HEK293 (cell line): ENCODE data around the gene PRKAG2.

Experiments
- CTCF ChIP-seq: fragments of 450-650 bp; formaldehyde crosslinking; IDR thresholded peaks from 2 replicates; pipeline ENCODE4 v1.5.1; 2016; ENCODE audit warnings: missing biosample characterization, missing genetic modification characterization
- HOXC10 ChIP-seq: sonication (generic); formaldehyde crosslinking; IDR thresholded peaks from 2 replicates; pipeline ENCODE4 v1.8.1; 2023; ENCODE audit warnings: mild to moderate bottlenecking, missing genetic modification reagents
- PATZ1 ChIP-seq: fragments of 450-650 bp; formaldehyde crosslinking; IDR thresholded peaks from 2 replicates; pipeline ENCODE4 v1.5.1; 2016; ENCODE audit warnings: missing biosample characterization, missing genetic modification characterization
- PRDM1 ChIP-seq: fragments of 450-650 bp; formaldehyde crosslinking; IDR thresholded peaks from 2 replicates; pipeline ENCODE4; 2016; ENCODE audit warnings: missing biosample characterization, missing genetic modification characterization
- ZBTB6 ChIP-seq: fragments of 450-650 bp; formaldehyde crosslinking; IDR thresholded peaks from 2 replicates; pipeline ENCODE4 v1.5.1; 2017; ENCODE audit warnings: missing biosample characterization, missing genetic modification characterization
- ZBTB7A ChIP-seq: fragments of 450-650 bp; formaldehyde crosslinking; IDR thresholded peaks from 2 replicates; pipeline ENCODE4 v1.5.1; 2016; ENCODE audit warnings: low read depth, missing biosample characterization, missing genetic modification characterization
- ZNF639 ChIP-seq: fragments of 450-650 bp; formaldehyde crosslinking; IDR thresholded peaks from 2 replicates; pipeline ENCODE4 v1.5.1; 2016; ENCODE audit warnings: missing biosample characterization, missing genetic modification characterization
- ZNF830 ChIP-seq: fragments of 450-650 bp; IDR thresholded peaks from 2 replicates; pipeline ENCODE4 v1.5.0; 2018; ENCODE audit warnings: missing biosample characterization, missing genetic modification characterization, low read depth, mild to moderate bottlenecking, moderate library complexity

DNA sequence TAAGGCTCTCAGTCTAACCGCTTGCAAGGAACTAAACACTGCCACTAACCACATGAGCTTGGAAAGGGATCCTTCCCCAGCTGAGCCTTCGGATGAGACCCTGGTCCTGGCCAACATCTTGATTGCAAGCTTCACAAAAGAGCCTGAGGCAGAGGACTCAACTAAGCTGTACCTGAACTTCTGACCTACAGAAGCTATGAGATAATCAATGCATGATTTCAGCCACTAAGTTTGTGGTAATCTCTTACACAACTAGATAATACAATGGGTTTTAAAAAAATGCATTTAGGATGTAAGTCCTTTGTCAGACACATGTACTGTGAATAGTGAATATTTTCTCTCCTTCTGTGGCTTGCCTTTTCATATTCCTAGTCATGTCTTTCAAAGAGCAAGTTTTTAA is 231.6 kb downstream of the PRKAG2 start:
- TF ChIP-seq HOXC10: no peak
- no peak for TF ChIP-seq CTCF (tag by site-specific recombination)
- TF ChIP-seq PRDM1 (tag by site-specific recombination): no peak
- no peak for TF ChIP-seq ZBTB7A
- no peak for TF ChIP-seq ZBTB6
- TF ChIP-seq PATZ1: no peak
- no peak for TF ChIP-seq ZNF830 (tag by site-specific recombination)
- TF ChIP-seq ZNF639 (tag by site-specific recombination): no peak
